A549 (cell line): Measurements from ENCODE around the gene ATP6V1F. TPM values are rescaled to one million over a fixed set of nuclear protein-coding genes. Genes with fewer than 3 reads are reported as not detected.

Experiments
- ATAC-seq, 2 experiments: fragments of 200-7000 bp in 1 of 2; fragments of >200 bp in 1 of 2; cut with Nextera tagmentation in 1 of 2; cut with Tn5 transposase in 1 of 2; 3 replicates each; pipeline versions ENCODE4 v1.8.0 to v1.9.1; 2018 to 2020; ENCODE audit warnings: mild to moderate bottlenecking in 1 of 2, moderate library complexity in 1 of 2
- CTCF ChIA-PET: fragments of 300-600 bp; sonication (Branson Sonifier 250); formaldehyde crosslinking; extraction: SDS; loops from one replicate; lab custom pipeline; 2021; ENCODE audit warnings: antibody characterized with exemption, inconsistent platforms; lab: Yijun Ruan, JAX
- POLR2A ChIA-PET: fragments of 350-600 bp; formaldehyde crosslinking; extraction: SDS; loops from one replicate; lab custom pipeline; 2021; ENCODE audit warnings: antibody characterized with exemption, inconsistent platforms; lab: Yijun Ruan, JAX
- DNase-seq, 2 experiments: peaks; one replicate each; pipeline versions ENCODE4 v3.0.0 to v3.0.0-alpha.2; 2011 to 2016; ENCODE audit warnings: low read depth in 1 of 2, low spot score in 1 of 2
- FAIRE-seq: peaks from 2 replicates; lab custom pipeline; 2011; peaks lifted over from hg19 to GRCh38; lab: Jason Lieb, UNC
- H3K27ac ChIP-seq, 2 experiments: fragments of >200 bp; sonication (Bioruptor Twin); formaldehyde crosslinking; 3 replicates each; pipeline ENCODE4 v1.5.1; 2016 to 2017
- H3K4me1 ChIP-seq: fragments of >200 bp; sonication (Bioruptor Twin); formaldehyde crosslinking; 3 replicates; pipeline ENCODE4 v1.6.1; 2016
- H3K4me2 ChIP-seq: fragments of >200 bp; sonication (Bioruptor Twin); formaldehyde crosslinking; 3 replicates; pipeline ENCODE4 v1.6.1; 2016
- H3K4me3 ChIP-seq: fragments of >200 bp; sonication (Bioruptor Twin); formaldehyde crosslinking; 3 replicates; pipeline ENCODE4 v1.5.1; 2016
- H3K9me3 ChIP-seq: fragments of >200 bp; sonication (Bioruptor Twin); formaldehyde crosslinking; 3 replicates; pipeline ENCODE4 v1.6.1; 2016
- CBX8 ChIP-seq: fragments of 200-600 bp; sonication (generic); IDR thresholded peaks from 2 replicates; pipeline ENCODE4 v1.6.1; 2016
- CHD2 ChIP-seq: fragments of 150-350 bp; IDR thresholded peaks from 2 replicates; pipeline ENCODE4 v1.6.1; 2014; ENCODE audit warnings: low read length; ENCODE audit not compliant: partially characterized antibody
- CHD4 ChIP-seq: fragments of 200-600 bp; sonication (generic); IDR thresholded peaks from 2 replicates; pipeline ENCODE4 v1.6.1; 2016; ENCODE audit warnings: antibody characterized with exemption, mild to moderate bottlenecking, borderline replicate concordance
- CTCF ChIP-seq: fragments of >200 bp; sonication (Bioruptor Twin); formaldehyde crosslinking; IDR thresholded peaks from 3 replicates; pipeline ENCODE4 v1.5.1; 2016
- E2F6 ChIP-seq: IDR thresholded peaks from 2 replicates; pipeline ENCODE4 v1.6.1; 2012; ENCODE audit warnings: low read depth, borderline replicate concordance
- EHF ChIP-seq: fragments of 250-450 bp; sonication (Bioruptor Pico); IDR thresholded peaks from 2 replicates; pipeline ENCODE4 v1.5.0; 2020; ENCODE audit warnings: mild to moderate bottlenecking
- EHMT2 ChIP-seq: fragments of 200-600 bp; sonication (generic); IDR thresholded peaks from 2 replicates; pipeline ENCODE4 v1.6.1; 2016; ENCODE audit warnings: antibody characterized with exemption, low read depth, mild to moderate bottlenecking, moderate library complexity
- FOSB ChIP-seq: fragments of 250-450 bp; sonication (Bioruptor Pico); IDR thresholded peaks from 2 replicates; pipeline ENCODE4 v1.5.0; 2020; ENCODE audit warnings: mild to moderate bottlenecking, moderate library complexity
- FOXS1 ChIP-seq: fragments of 250-450 bp; sonication (Bioruptor Pico); IDR thresholded peaks from 2 replicates; pipeline ENCODE4 v1.5.0; 2020; ENCODE audit warnings: mild to moderate bottlenecking, moderate library complexity
- GATA3 ChIP-seq: IDR thresholded peaks from 2 replicates; pipeline ENCODE4 v1.6.1; 2012; ENCODE audit warnings: borderline replicate concordance
- HEYL ChIP-seq: fragments of 250-450 bp; sonication (Bioruptor Pico); IDR thresholded peaks from 2 replicates; pipeline ENCODE4 v1.8.0; 2021; ENCODE audit warnings: mild to moderate bottlenecking, moderate library complexity
- HOXA7 ChIP-seq: fragments of 250-450 bp; sonication (Bioruptor Pico); IDR thresholded peaks from 2 replicates; pipeline ENCODE4 v1.5.0; 2020; ENCODE audit warnings: mild to moderate bottlenecking, moderate library complexity
- HOXB13 ChIP-seq: fragments of 250-450 bp; sonication (Bioruptor Pico); IDR thresholded peaks from 2 replicates; pipeline ENCODE4 v1.5.0; 2020; ENCODE audit warnings: low read depth, mild to moderate bottlenecking, moderate library complexity
- JUN ChIP-seq, 2 experiments: fragments of >200 bp; sonication (Bioruptor Twin); formaldehyde crosslinking; IDR thresholded peaks; 2 replicates in 1 of 2; 3 replicates in 1 of 2; pipeline ENCODE4 v1.6.1; 2016 to 2017
- MAZ ChIP-seq: fragments of 150-350 bp; IDR thresholded peaks from 2 replicates; pipeline ENCODE4 v1.6.1; 2014; ENCODE audit warnings: antibody characterized with exemption, low read depth, low read length, borderline replicate concordance
- MYC ChIP-seq: IDR thresholded peaks from 2 replicates; pipeline ENCODE4 v1.6.1; 2012; ENCODE audit warnings: mild to moderate bottlenecking, inconsistent platforms, low read length, improper control_type of control experiment, borderline replicate concordance
- NPAS2 ChIP-seq: fragments of 250-450 bp; sonication (Bioruptor Pico); IDR thresholded peaks from 2 replicates; pipeline ENCODE4 v1.8.0; 2022; ENCODE audit warnings: mild to moderate bottlenecking, moderate library complexity, borderline replicate concordance
- NR3C1 ChIP-seq: fragments of >200 bp; sonication (Bioruptor Twin); formaldehyde crosslinking; IDR thresholded peaks from 3 replicates; pipeline ENCODE4 v1.6.1; 2017
- PBX3 ChIP-seq: IDR thresholded peaks from 2 replicates; pipeline ENCODE4 v1.6.1; 2012
- RAD21 ChIP-seq, 2 experiments: fragments of >200 bp in 1 of 2; sonication (Bioruptor Twin) in 1 of 2; formaldehyde crosslinking in 1 of 2; IDR thresholded peaks in 1 of 2; conservative IDR thresholded peaks in 1 of 2; 2 replicates in 1 of 2; 3 replicates in 1 of 2; pipeline ENCODE4 v1.6.1; 2012 to 2018; ENCODE audit warnings: inconsistent platforms in 1 of 2
- SREBF2 ChIP-seq: fragments of 450-650 bp; IDR thresholded peaks from 2 replicates; pipeline ENCODE4 v1.6.1; 2014; ENCODE audit warnings: mild to moderate bottlenecking, moderate library complexity
- ZFP36 ChIP-seq: fragments of 450-650 bp; IDR thresholded peaks from 2 replicates; pipeline ENCODE4 v1.6.1; 2014; ENCODE audit warnings: borderline replicate concordance; ENCODE audit not compliant: partially characterized antibody
- WGBS: methylation state at CpG from one replicate; pipeline ENCODE4 v1.1.6; 2017; ENCODE audit errors: missing lambda C conversion rate; 5-methylcytosine and 5-hydroxymethylcytosine counted together
- polyA plus RNA-seq, 4 experiments: library from polyadenylated mRNA; depleted of rRNA in 3 of 4; stranded (reverse); fragments of >200 nt; fragmentation: RNase III in 1 of 4; extraction: RNeasy Plus Mini Kit Qiagen cat#74134 plus additional on column Dnase treatment in 1 of 4; gene quantifications; 2 replicates in 3 of 4; 3 replicates in 1 of 4; pipeline ENCODE4 v1.2.3, GENCODE V29; 2011 to 2017
- TF ChIP-seq, protein P1 (sequence below): fragments of 150-350 bp; IDR thresholded peaks from 2 replicates; pipeline ENCODE4 v1.6.1; 2014; ENCODE audit warnings: low read depth, mild to moderate bottlenecking, low read length
- TF ChIP-seq, protein P2 (sequence below): fragments of 250-450 bp; sonication (Bioruptor Pico); IDR thresholded peaks from 2 replicates; pipeline ENCODE4 v1.5.0; 2020; ENCODE audit warnings: low read depth, mild to moderate bottlenecking, moderate library complexity

Gene ATP6V1F
- polyA plus RNA-seq, 2 of the 4 experiments (the other 2 are of a cell fraction): 155 to 229 TPM

- peak; percentile 73 to 89 for ATAC-seq
- POLR2A ChIA-PET: interaction anchor here (1.5 kb wide), 2 partner anchors 9 to 125 kb away, joined by 3 to 4 read pairs; partner anchors contain the start of gene CALU
- peak overlapping the region; percentile 81 for H3K4me3 ChIP-seq
- TF ChIP-seq HOXB13 (CRISPR knock-in tag) (no peak), CTCF (peak; percentile 36), E2F6 (no peak), MYC (no peak)
- TF ChIP-seq, protein P1, sequence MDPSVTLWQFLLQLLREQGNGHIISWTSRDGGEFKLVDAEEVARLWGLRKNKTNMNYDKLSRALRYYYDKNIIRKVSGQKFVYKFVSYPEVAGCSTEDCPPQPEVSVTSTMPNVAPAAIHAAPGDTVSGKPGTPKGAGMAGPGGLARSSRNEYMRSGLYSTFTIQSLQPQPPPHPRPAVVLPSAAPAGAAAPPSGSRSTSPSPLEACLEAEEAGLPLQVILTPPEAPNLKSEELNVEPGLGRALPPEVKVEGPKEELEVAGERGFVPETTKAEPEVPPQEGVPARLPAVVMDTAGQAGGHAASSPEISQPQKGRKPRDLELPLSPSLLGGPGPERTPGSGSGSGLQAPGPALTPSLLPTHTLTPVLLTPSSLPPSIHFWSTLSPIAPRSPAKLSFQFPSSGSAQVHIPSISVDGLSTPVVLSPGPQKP: no peak
- TF ChIP-seq, all 56 proteins: peak for 1
- Histone ChIP-seq H3K27ac (peak overlapping the region; percentile 81 to 89), H3K4me1 (peaks cover 9% of the 10 kb centered on the region; the same call in 2 of the 3 replicates), H3K4me2 (peak overlapping the region; percentile 81), H3K9me3 (no peaks in the 10 kb centered on the region)
- FAIRE-seq: no peak
- CTCF ChIA-PET: interaction anchor here (0.8 to 17.4 kb wide), 9 partner anchors 9 to 228 kb away, joined by 3 to 225 read pairs (median 4); partner anchors contain the start of gene CALU
- DNase-seq: peak; percentile 76 to 91
- 0% methylated on average over 6 of the region's 6 CpGs for WGBS
Measured at GRCh38 chr7:128863433-128863989, 855 bp downstream of the ATP6V1F start.

DNA sequence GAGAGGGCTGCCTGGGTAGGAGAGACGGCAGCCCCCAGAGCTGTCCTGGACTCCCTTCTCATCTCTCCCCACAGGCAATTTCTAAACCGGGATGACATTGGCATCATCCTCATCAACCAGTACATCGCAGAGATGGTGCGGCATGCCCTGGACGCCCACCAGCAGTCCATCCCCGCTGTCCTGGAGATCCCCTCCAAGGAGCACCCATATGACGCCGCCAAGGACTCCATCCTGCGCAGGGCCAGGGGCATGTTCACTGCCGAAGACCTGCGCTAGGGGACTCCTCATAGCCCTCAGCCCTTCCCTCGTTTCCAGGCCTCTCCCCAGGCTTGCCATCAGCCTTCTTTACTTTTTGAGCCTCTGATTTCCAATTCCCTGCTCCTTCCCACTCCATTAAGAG, 2.6 kb downstream of the ATP6V1F start:
- FAIRE-seq (no peak), DNase-seq (no peak), ATAC-seq (no peak)
- H3K4me2 ChIP-seq: no peak overlapping the region
- no peak for TF ChIP-seq EHF (CRISPR knock-in tag)
- no peak for TF ChIP-seq JUN (IDR thresholded peaks at IDR 0.05)
- TF ChIP-seq FOSB (CRISPR knock-in tag): no peak
- TF ChIP-seq CHD2: no peak
- TF ChIP-seq MYC: no peak
- TF ChIP-seq EHMT2: no peak
- no peak for TF ChIP-seq NR3C1
- no peak for TF ChIP-seq NPAS2
- TF ChIP-seq CBX8: no peak
- TF ChIP-seq CHD4: no peak
- TF ChIP-seq PBX3: no peak
- TF ChIP-seq, protein P2, sequence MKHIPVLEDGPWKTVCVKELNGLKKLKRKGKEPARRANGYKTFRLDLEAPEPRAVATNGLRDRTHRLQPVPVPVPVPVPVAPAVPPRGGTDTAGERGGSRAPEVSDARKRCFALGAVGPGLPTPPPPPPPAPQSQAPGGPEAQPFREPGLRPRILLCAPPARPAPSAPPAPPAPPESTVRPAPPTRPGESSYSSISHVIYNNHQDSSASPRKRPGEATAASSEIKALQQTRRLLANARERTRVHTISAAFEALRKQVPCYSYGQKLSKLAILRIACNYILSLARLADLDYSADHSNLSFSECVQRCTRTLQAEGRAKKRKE (CRISPR knock-in tag): no peak
- no peak for TF ChIP-seq FOXS1 (CRISPR knock-in tag)
- TF ChIP-seq SREBF2: no peak
- TF ChIP-seq HEYL (CRISPR knock-in tag): no peak
- no peak for TF ChIP-seq RAD21 (conservative IDR thresholded peaks at IDR 0.05 in 1 of 2, IDR thresholded peaks at IDR 0.05 in 1 of 2)
- TF ChIP-seq MAZ: no peak
- TF ChIP-seq HOXA7 (CRISPR knock-in tag): no peak
- TF ChIP-seq GATA3: no peak
- no peak for TF ChIP-seq ZFP36
- ChIA-PET POLR2A (no interaction called here), CTCF (interaction anchor here (17.4 kb wide), 1 partner anchor 18 kb away, joined by 225 read pairs; no protein-coding TSS in a partner anchor)
- no peaks in the 10 kb centered on the region for H3K9me3 ChIP-seq
- 90% methylated on average over 11 of the region's 12 CpGs for WGBS
- H3K4me1 ChIP-seq: peaks cover 17% of the 10 kb centered on the region; the same call in 2 of the 3 replicates
- H3K27ac ChIP-seq: no peak overlapping the region
- no peak overlapping the region for H3K4me3 ChIP-seq
